MM.1S (cell line): Measurements from ENCODE around the gene APBB3.

Experiments
- CTCF ChIP-seq: fragments of 300-600 bp; sonication (generic); IDR thresholded peaks from 2 replicates; pipeline ENCODE4 v1.5.1; 2016; ENCODE audit warnings: antibody characterized with exemption, low read length, mixed read lengths
- EZH2 ChIP-seq: fragments of 300-600 bp; sonication (generic); optimal IDR thresholded peaks from 2 replicates; pipeline ENCODE3; 2017; ENCODE audit warnings: low read depth, mild to moderate bottlenecking, antibody characterized with exemption, low read length, mixed read lengths
- EZH2phosphoT487 ChIP-seq: fragments of 300-600 bp; sonication (generic); IDR thresholded peaks from 2 replicates; pipeline ENCODE4 v1.6.1; 2018; ENCODE audit warnings: antibody characterized with exemption, low read length

- TF ChIP-seq CTCF (no peak), EZH2 (no peak), EZH2phosphoT487 (no peak)
Measured at GRCh38 chr5:140560227-140560626, 4.2 kb downstream of the APBB3 start.
